Measurements from ENCODE around the gene FBP1.
"Not testable (repeated sequence)": the region's sequence is repeated elsewhere in the genome, so short reads cannot be mapped to it uniquely, and the experiment has no call there.

Gene FBP1

DNA sequence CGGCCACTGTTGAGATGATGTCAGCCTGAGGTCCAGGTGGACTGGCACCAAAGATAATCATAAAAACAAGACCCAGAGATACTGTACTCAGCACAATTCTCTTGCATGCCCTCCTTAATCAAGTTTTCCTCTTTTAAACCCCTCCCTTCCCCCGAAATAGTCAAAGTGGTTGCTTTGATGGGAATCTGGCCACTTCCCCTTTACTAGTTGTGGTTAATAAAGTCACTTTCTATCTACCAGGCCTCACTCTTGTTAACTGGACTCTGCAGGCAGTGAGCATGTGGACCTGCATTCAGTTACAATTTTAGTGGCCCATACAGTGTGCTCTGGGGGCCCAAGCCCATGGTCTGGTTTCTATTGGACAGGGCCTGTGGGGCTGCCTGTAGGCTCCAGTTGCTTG is 63.2 kb downstream of the FBP1 start:
- DNase-seq (ENCODE audit: low spot score), result no peak

DNA sequence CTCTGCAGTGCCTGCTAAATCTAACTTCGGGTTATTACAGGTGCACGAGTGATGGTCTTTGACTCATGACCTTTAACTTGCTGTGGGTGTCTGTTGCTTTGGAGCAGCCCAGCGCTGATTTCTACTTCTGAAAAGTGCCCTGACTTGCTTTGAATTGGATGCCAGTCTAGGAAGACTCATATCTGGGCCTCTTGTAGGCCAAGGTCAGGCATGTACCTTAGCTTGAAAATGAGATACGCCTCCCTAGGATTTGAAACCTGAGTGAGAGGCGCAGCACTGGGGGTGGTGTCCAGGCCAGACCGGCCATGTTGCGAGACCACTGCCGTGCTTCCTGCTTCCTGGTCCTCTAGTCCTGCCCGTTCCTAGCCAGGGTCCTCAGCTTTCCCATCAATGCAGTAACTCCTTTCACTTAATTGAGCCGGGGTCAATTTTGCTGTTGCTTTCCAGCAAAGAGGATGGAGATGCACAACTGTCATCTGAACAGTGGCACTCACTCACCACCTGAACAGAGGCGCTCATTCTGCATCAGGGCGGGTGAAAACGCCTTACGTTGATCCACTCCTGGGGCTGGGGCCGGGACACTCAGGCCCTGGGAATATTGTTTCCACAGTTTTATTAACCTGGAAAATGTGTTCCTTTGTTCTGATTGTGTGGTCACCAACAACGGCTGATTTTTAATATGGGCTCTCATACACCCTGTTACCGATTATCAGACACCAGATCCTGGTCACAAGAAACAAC is 70.2 kb downstream of the FBP1 start:
- DNase-seq (ENCODE audit: low spot score), result no peak

DNA sequence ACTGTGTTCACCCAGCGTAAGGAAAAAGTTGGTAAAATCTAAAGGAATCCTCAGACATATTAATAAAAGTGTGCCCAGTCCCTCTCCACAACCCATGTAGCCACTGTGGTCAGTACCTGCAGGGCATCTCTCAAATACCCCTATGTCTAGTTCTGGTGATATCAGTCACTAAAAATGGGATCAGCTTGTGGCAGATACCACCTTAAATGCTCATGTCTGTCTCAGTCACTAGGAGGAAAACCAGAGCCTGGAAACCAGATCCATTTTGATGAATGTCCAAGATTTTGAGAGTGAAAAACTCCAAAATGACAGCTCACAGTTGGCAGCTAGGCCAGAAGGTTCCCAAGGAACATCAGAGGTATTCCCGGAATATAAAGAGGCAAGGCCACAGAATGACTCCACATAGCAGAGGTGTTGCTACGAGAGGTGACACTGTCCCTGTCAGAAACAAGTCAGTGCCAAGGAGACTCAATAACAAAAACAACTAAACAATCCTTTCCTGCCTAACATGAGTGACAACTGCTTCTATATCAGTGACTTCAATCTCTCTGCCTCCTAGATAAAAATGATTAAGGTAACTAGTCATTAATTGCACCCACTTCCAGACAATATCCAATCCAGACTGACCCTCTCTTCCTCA is 70.9 kb downstream of the FBP1 start:
- no peak for DNase-seq (ENCODE audit: low spot score)

DNA sequence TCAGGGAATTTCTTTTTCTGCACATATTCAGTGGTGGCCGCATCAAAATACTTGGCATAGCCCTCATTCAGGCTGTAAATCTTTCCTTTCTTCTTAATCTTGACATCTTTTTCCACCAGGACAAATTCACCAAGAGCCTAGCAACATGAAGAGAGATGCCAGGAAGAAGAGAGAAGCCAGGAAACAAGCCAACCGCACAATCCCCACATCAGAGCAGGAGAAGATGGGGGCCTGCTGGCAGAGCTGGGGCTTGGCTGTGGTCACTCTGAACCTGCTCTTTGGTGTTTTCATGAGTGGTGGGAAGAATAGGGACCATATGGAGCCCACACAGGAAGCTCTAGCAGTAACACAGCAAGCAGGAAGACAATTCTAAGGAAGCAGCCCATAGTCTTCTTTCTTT is 72.0 kb downstream of the FBP1 start:
- DNase-seq (ENCODE audit: low spot score), result no peak

DNA sequence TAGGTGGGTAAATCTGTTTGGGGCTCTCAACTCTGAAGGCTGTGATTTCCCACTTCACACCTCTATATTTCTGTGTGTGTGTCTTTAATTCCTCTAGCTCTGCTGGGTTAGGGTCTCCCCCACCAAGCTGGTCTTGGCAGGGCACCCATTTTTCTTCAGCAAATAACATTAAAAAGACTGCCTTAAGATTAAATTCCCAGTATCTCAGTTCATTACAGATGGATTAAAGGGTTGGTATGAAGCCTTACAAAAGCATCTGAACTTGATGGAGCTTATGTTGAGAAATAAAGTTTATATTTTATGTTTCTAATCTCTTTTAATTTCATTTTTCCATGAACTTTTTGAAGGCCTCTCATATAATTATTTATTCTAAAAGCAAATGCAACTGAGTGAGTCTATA is 72.8 kb downstream of the FBP1 start:
- DNase-seq (ENCODE audit: low spot score), result no peak

DNA sequence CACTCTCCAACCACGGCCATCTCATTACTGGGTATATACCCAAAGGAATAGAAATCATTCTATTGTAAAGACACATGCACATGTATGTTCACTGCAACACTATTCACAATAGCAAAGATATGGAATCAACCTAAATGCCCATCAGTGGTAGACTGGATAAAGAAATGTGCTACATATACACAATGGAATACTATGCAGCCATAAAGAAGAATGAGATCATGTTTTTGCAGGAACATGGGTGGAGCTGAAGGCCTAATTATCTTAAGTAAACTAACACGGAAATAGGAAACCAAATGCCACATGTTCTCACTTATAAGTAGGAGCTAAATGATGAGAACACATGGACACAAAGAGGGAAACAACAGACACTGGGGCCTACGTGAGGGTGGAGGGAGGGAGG is 75.0 kb downstream of the FBP1 start:
- DNase-seq (ENCODE audit: low spot score), result not testable (repeated sequence)

DNA sequence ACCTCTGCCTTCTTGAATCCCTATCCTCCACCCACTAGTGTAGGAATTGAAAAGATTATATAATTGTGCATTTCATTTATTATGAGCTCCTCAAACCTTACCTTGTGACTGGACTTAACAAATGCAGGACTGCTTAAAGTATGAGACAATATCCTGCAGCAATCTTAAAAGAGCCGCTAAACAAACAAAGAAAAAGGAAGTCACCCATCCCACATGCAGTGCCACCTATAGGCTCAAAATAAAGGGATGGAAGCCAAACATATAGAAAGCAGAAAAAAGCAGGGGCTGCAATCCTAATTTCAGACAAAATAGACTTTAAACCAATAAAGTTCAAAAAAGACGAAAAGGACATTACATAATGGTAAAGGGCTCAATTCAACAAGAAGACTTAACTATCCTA is 75.8 kb downstream of the FBP1 start:
- no peak for DNase-seq (ENCODE audit: low spot score)

DNA sequence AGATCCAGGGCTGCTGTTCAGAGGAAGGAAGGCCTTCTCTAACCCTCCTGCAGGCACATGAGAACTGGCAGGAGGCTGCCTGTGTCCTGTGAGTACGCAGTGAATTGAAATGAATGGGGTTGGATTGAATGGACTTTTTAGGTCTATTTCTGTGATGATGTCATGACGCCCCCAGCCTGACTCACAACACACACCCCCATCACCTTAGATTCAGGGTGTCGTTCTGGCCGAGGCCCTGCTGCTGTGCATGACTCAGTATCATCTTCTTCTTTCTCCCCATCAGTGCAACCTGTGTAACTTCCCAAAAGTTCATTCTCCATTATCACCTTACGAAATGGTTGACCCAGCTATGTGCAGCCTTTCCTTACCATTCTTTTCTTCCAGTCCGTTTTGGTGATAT is 79.1 kb downstream of the FBP1 start:
- no peak for DNase-seq (ENCODE audit: low spot score)

DNA sequence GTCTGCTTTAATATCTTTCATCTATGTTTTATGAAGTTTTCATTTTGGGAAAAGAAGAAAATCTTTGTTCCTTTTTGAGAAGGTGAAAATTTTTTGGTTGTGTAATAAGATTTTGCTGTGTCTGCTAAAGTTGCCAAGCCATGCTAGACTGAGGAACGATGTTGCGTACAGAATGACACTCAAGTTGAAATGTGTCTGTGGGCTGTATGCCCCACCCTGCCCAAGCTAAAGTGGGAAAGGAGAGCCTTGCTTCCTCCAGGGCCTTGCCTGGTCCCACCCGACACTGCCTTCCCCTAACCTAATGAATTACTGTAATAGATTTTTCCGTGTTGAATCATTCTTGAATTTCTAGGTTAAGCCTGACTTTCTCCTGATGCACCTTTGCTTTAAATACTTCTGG is 81.9 kb downstream of the FBP1 start:
- DNase-seq (ENCODE audit: low spot score), result no peak

DNA sequence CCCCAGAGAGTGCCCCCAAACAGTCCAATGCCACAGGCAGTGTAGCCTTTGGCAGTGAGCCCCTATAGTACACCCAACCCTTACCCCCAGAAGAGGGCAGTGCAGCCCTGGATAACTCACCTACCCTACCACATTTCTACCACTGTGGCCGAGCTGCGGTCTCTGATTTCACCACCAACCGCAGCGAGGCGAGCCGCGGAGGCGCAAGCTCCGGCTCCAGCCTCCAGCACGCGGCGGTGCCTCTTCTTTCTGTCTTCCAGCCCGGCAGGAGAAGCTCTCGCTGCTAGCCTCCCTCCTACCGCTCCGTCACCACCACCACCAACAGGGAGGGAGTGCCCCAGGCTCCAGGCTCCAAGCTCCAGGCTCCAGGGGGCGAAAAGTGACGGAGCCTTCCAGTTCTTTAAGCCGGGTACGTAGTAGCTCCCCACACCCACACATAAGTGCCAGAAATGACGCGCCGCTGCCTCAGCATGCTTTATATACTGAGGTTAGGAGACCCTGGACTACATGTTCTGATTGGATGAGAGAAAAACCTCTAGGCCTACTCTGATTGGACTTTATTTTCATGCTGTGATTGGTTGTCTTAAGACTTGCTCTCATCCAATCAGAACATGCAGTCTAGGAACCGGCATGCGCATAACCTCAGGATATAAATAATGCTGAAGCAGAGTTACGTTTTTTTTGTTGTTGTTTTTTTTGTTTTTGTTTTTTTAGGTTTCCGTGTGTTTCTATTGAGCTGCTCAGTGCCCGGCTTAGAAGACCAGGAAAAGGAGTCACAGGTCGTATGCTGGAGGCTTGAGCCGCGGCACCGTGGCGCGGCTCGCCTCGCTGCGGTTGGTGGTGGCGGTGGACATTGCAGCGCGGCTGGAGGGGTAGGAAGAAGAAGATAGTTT is 84.6 kb downstream of the FBP1 start, which contains the start of gene PCAT7:
Gene PCAT7, plus strand, starts transcription at position 645 of the 893 bp plus-strand sequence.
- peak; percentile 91 for DNase-seq (ENCODE audit: low spot score)

DNA sequence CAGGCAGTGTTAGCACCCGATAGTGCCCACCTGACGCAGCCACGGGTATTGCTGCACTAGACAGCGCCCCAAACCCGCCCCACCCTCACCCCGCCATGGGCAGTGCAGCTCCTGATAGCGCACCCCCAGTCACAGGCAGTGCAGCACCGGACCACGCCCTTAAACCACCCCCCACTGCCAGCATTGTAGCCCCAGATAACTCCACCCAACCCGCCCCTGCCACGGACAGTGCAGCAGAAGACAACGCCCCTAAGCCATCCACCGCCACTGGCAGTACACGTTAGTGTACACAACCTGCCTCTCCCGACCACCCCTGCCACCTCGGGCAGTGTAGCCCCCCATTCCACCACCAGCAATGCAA is 85.3 kb downstream of the FBP1 start:
- no peak for DNase-seq (ENCODE audit: low spot score)
